A673 (cell line): ENCODE data around the gene SEC16A.

Experiments used
- EZH2 ChIP-seq: fragments of 200-600 bp; sonication (generic); IDR thresholded peaks from 2 replicates; pipeline ENCODE4 v1.6.1; 2017; ENCODE audit warnings: borderline replicate concordance, low read depth, mild to moderate bottlenecking, mixed read lengths, antibody characterized with exemption, low read length; ENCODE audit not compliant: poor library complexity, severe bottlenecking
- TF ChIP-seq, protein P1 (sequence below): fragments of 300-800, 200-600 bp; sonication (generic); conservative IDR thresholded peaks from 2 replicates; pipeline ENCODE4 v1.5.1; 2017; ENCODE audit warnings: low read depth, mild to moderate bottlenecking, antibody characterized with exemption, low read length, moderate library complexity, mixed read lengths

DNA sequence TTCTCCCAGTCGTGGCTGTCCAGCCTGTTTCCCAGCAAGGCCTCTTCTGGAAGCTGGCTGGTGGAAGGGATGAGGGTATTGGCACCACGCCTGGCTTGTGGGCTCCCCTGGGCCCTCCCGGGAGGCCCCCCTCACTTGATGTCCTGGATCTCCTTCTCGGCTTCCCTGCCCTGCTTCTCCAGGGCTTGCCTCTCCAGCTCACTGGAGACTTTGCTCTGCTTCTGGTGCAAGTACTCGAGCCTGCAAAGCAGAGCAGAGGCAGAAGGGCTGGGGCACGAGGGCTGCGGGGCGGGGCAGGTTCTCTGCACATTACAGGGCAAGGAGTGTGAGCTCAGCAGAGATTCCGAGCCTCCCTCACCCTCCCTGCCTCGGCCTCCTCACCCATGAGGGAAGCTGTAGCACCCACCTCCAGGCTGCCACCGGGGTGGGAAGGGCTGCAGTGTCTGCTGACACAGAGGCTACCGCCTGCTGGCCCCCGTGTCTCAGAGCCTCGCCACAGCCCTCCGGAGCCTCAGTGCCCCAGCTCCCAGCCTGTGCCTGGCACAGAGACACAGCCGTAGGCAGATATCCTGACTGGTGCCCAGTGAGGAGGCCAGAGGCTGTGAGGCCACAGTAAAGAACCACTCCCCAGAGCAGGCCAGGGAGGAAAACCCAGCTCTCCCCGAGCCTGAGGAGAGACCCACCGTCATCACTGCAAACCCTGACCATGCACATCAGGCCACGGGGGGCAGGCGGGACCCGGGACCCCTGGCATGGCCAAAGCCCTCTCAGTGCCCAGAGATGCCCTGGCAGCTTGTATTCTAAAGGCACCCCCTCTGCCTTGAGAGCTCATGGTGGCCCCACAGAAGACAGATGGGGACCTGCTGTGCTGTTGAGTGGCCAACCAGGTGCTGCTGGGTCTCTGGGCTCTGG is 90.0 kb downstream of the SEC16A start:
- TF ChIP-seq, protein P1, sequence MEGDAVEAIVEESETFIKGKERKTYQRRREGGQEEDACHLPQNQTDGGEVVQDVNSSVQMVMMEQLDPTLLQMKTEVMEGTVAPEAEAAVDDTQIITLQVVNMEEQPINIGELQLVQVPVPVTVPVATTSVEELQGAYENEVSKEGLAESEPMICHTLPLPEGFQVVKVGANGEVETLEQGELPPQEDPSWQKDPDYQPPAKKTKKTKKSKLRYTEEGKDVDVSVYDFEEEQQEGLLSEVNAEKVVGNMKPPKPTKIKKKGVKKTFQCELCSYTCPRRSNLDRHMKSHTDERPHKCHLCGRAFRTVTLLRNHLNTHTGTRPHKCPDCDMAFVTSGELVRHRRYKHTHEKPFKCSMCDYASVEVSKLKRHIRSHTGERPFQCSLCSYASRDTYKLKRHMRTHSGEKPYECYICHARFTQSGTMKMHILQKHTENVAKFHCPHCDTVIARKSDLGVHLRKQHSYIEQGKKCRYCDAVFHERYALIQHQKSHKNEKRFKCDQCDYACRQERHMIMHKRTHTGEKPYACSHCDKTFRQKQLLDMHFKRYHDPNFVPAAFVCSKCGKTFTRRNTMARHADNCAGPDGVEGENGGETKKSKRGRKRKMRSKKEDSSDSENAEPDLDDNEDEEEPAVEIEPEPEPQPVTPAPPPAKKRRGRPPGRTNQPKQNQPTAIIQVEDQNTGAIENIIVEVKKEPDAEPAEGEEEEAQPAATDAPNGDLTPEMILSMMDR, result no peak
- no peak for TF ChIP-seq EZH2
